ENCODE measurements around the gene ADAMTS16. TPM values are rescaled to one million over a fixed set of nuclear protein-coding genes. Genes with fewer than 3 reads are reported as not detected.

Gene ADAMTS16
- total RNA-seq, 6 experiments from 2014 or later: 0.26 to 0.70 (median 0.50) TPM; not detected in 1

GRCh38 chr5:5192681-5193080, 52.6 kb downstream of the ADAMTS16 start:
- DNase-seq: no peak
- no peak overlapping the region for H3K4me3 Mint-ChIP-seq
- H3K36me3 Mint-ChIP-seq (ENCODE audit: low read depth): no peaks in the 10 kb centered on the region
- no peak overlapping the region for H3K27ac Mint-ChIP-seq
- no peaks in the 10 kb centered on the region for H3K4me1 Mint-ChIP-seq (ENCODE audit: low read depth)
- H3K27me3 Mint-ChIP-seq (ENCODE audit: insufficient read depth): peaks cover 4% of the 10 kb centered on the region
- no peak for TF ChIP-seq CTCF (IDR thresholded peaks at IDR 0.05)
- H3K9me3 Mint-ChIP-seq: no peaks in the 10 kb centered on the region

- H3K27me3 Mint-ChIP-seq (ENCODE audit: insufficient read depth): peaks cover 1% of the 10 kb centered on the region; the same call in 1 of the 2 replicates
- no peaks in the 10 kb centered on the region for H3K36me3 Mint-ChIP-seq (ENCODE audit: low read depth)
- H3K9me3 Mint-ChIP-seq: no peaks in the 10 kb centered on the region; the same call in 1 of the 2 replicates
Measured at GRCh38 chr5:5195128-5195918, 55.2 kb downstream of the ADAMTS16 start.

GRCh38 chr5:5198135-5198534, 58.0 kb downstream of the ADAMTS16 start:
- no peaks in the 10 kb centered on the region for H3K4me1 Mint-ChIP-seq (ENCODE audit: low read depth)
- H3K27ac Mint-ChIP-seq: no peak overlapping the region
- H3K9me3 Mint-ChIP-seq: peaks cover 7% of the 10 kb centered on the region; the same call in 1 of the 2 replicates
- no peaks in the 10 kb centered on the region for H3K36me3 Mint-ChIP-seq (ENCODE audit: low read depth)
- no peak for DNase-seq
- no peak for TF ChIP-seq CTCF (IDR thresholded peaks at IDR 0.05)
- no peak overlapping the region for H3K4me3 Mint-ChIP-seq
- peaks cover 1% of the 10 kb centered on the region; the same call in 1 of the 2 replicates for H3K27me3 Mint-ChIP-seq (ENCODE audit: insufficient read depth)

More at GRCh38 chr5:5195128-5195918, 55.2 kb downstream of the ADAMTS16 start:
- DNase-seq: no peak
- TF ChIP-seq CTCF (IDR thresholded peaks at IDR 0.05): no peak
- H3K4me1 Mint-ChIP-seq (ENCODE audit: low read depth): no peaks in the 10 kb centered on the region
- H3K4me3 Mint-ChIP-seq: no peak overlapping the region
- H3K27ac Mint-ChIP-seq: no peak overlapping the region

GRCh38 chr5:5198815-5199214, 58.7 kb downstream of the ADAMTS16 start:
- H3K27me3 Mint-ChIP-seq (ENCODE audit: insufficient read depth): peaks cover 1% of the 10 kb centered on the region; the same call in 1 of the 2 replicates
- H3K4me3 Mint-ChIP-seq: no peak overlapping the region
- H3K9me3 Mint-ChIP-seq: peaks cover 7% of the 10 kb centered on the region; the same call in 1 of the 2 replicates
- H3K36me3 Mint-ChIP-seq (ENCODE audit: low read depth): no peaks in the 10 kb centered on the region
- no peak for DNase-seq
- no peak for TF ChIP-seq CTCF (IDR thresholded peaks at IDR 0.05)
- no peak overlapping the region for H3K27ac Mint-ChIP-seq
- H3K4me1 Mint-ChIP-seq (ENCODE audit: low read depth): no peaks in the 10 kb centered on the region

- no peak overlapping the region for H3K27ac Mint-ChIP-seq
- H3K4me1 Mint-ChIP-seq (ENCODE audit: low read depth): no peaks in the 10 kb centered on the region
- H3K4me3 Mint-ChIP-seq: no peak overlapping the region
- peaks cover 1% of the 10 kb centered on the region; the same call in 1 of the 2 replicates for H3K27me3 Mint-ChIP-seq (ENCODE audit: insufficient read depth)
- no peak for DNase-seq
- no peak for TF ChIP-seq CTCF (IDR thresholded peaks at IDR 0.05)
- H3K36me3 Mint-ChIP-seq (ENCODE audit: low read depth): no peaks in the 10 kb centered on the region
- H3K9me3 Mint-ChIP-seq: peaks cover 7% of the 10 kb centered on the region; the same call in 1 of the 2 replicates
Measured at GRCh38 chr5:5199495-5199894, 59.4 kb downstream of the ADAMTS16 start.
